SU-DHL-6 (cell line): Measurements from ENCODE around the gene VAC14.

Experiments used
- EZH2phosphoT487 ChIP-seq: fragments of 200-600 bp; sonication (generic), shearing (Covaris generic); conservative IDR thresholded peaks from 2 replicates; pipeline ENCODE4 v1.6.1; 2018; ENCODE audit warnings: mild to moderate bottlenecking, antibody characterized with exemption, low read length, moderate library complexity, mixed read lengths
- TF ChIP-seq, protein P1 (sequence below): fragments of 200-600 bp; sonication (generic); IDR thresholded peaks from one replicate; pipeline ENCODE4 v1.5.1; 2017; ENCODE audit warnings: antibody characterized with exemption, mild to moderate bottlenecking, low read length, moderate library complexity; ENCODE audit not compliant: insufficient read depth, poor library complexity, severe bottlenecking

DNA sequence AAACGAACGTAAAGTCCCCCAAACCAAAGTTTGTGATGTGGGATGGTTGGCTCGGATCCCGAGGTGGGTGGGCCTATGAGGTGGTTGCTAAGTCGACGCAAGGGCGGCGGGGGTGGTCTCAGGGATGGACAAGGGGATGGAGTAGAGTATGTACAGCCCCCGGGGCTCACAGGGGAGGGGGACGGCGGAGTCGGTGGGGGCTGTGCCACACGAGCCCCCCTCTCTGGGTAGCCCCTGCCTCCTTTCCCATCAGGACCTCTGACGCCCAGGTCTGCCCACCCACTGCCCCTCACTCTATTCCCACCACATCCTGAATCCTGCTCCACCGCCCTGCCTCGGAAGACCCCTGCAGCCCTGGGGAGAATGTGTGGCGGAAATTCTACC lies 139.4 kb downstream of the VAC14 start:
- TF ChIP-seq, protein P1, sequence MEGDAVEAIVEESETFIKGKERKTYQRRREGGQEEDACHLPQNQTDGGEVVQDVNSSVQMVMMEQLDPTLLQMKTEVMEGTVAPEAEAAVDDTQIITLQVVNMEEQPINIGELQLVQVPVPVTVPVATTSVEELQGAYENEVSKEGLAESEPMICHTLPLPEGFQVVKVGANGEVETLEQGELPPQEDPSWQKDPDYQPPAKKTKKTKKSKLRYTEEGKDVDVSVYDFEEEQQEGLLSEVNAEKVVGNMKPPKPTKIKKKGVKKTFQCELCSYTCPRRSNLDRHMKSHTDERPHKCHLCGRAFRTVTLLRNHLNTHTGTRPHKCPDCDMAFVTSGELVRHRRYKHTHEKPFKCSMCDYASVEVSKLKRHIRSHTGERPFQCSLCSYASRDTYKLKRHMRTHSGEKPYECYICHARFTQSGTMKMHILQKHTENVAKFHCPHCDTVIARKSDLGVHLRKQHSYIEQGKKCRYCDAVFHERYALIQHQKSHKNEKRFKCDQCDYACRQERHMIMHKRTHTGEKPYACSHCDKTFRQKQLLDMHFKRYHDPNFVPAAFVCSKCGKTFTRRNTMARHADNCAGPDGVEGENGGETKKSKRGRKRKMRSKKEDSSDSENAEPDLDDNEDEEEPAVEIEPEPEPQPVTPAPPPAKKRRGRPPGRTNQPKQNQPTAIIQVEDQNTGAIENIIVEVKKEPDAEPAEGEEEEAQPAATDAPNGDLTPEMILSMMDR, result no peak
- TF ChIP-seq EZH2phosphoT487, result no peak
